H1 (cell line): ENCODE measurements around the gene WDR90. TPM values are rescaled to one million over a fixed set of nuclear protein-coding genes. Genes with fewer than 3 reads are reported as not detected.

ENCODE experiments used
- EZH2 ChIP-seq: fragments of 200-600 bp; sonication (generic); IDR thresholded peaks from 2 replicates; pipeline ENCODE4 v1.7.1; 2012; ENCODE audit warnings: low read depth, mild to moderate bottlenecking, moderate library complexity, low read length, inconsistent platforms; ENCODE audit not compliant: severe bottlenecking
- RAD21 ChIP-seq, 2 experiments: IDR thresholded peaks in 1 of 2; conservative IDR thresholded peaks in 1 of 2; 2 replicates each; pipeline ENCODE4 v1.6.1; 2011; ENCODE audit warnings: low read depth in 2 of 2, low read length in 2 of 2, improper control_type of control experiment in 1 of 2, inconsistent platforms in 1 of 2, mild to moderate bottlenecking in 1 of 2, moderate library complexity in 1 of 2
- SUZ12 ChIP-seq: fragments of 200-600 bp; sonication (generic); IDR thresholded peaks from 2 replicates; pipeline ENCODE4 v1.6.1; 2012; ENCODE audit warnings: mild to moderate bottlenecking, inconsistent platforms, low read length, moderate library complexity, mixed read lengths
- TCF12 ChIP-seq: IDR thresholded peaks from 2 replicates; pipeline ENCODE4 v1.6.1; 2011; ENCODE audit warnings: low read depth, mild to moderate bottlenecking, low read length
- polyA plus RNA-seq, 7 experiments: library from polyadenylated mRNA; depleted of rRNA in 3 of 7; stranded (reverse) in 5 of 7; unstranded in 2 of 7; fragments of >200 nt in 5 of 7; fragments of 200-250 nt in 2 of 7; gene quantifications; 1 replicate in 5 of 7; 2 replicates in 1 of 7; 4 replicates in 1 of 7; pipeline versions ENCODE4 v1.2.1 to v1.2.3, GENCODE V29; 2011 to 2013; ENCODE audit warnings: missing spikeins in 2 of 7, mixed read lengths in 2 of 7
- total RNA-seq: library from RNA; stranded (reverse); fragmentation: NEBNext Ultra II Directional; extraction: Animal tissue kit (Norgen Biotek cat#: 25700); gene quantifications from 2 replicates; pipeline ENCODE4 v1.2.1, GENCODE V29; 2021

Gene WDR90
- total and polyA plus RNA-seq, 2 of the 8 experiments (the other 6 are each of a cell fraction or from before 2014, with no cell fraction given), result 24.0 to 47.2 TPM

- TF ChIP-seq TCF12 (no peak), SUZ12 (0 out of 2 replicates have a peak, but pooled peaks have one; percentile 43), RAD21 (IDR thresholded peaks at IDR 0.05 in 1 of 2, conservative IDR thresholded peaks at IDR 0.05 in 1 of 2; ENCODE audit: low read depth in 2 of 2, low read length in 2 of 2) (peak in 1 of 2 experiments; percentile 39; a peak in 2 of 4 replicates), EZH2 (no peak)
Measured at GRCh38 chr16:715477-716199, 66.5 kb downstream of the WDR90 start (continued).
